Stomach (tissue), 9 donors: ENCODE measurements around the gene SSH3. TPM values are rescaled to one million over a fixed set of nuclear protein-coding genes. Genes with fewer than 3 reads are reported as not detected.

Experiments used
- DNase-seq, 2 donors: peaks; one replicate each; pipeline versions ENCODE4 v3.0.0 to v3.0.0-alpha.2; 2013 to 2019
- H3K27ac ChIP-seq, 5 donors: fragments of 200-600 bp in 4 of 5; sonication (generic) in 4 of 5; one replicate each; pipeline ENCODE4 v1.5.1; 2013 to 2019; ENCODE audit warnings: mild to moderate bottlenecking in 1 of 5, moderate library complexity in 1 of 5
- H3K27me3 ChIP-seq, 3 donors: fragments of 200-600 bp; sonication (generic); one replicate each; pipeline ENCODE4 v1.5.1; 2017 to 2019; ENCODE audit warnings: mixed run types in 1 of 3
- H3K36me3 ChIP-seq, 4 donors: fragments of 200-600 bp; sonication (generic); 1 replicate in 3 of 4; 2 replicates in 1 of 4; pipeline ENCODE4 v1.5.1; 2016 to 2019
- H3K4me1 ChIP-seq, 4 donors: fragments of 200-600 bp; sonication (generic); one replicate each; pipeline ENCODE4 v1.5.1; 2016 to 2019
- H3K4me3 ChIP-seq, 4 donors: fragments of 200-600 bp; sonication (generic) in 3 of 4; one replicate each; pipeline ENCODE4 v1.5.1; 2016 to 2019; ENCODE audit warnings: mild to moderate bottlenecking in 1 of 4
- H3K9me3 ChIP-seq, 4 donors: fragments of 200-600 bp; sonication (generic); one replicate each; pipeline ENCODE4 v1.5.1; 2016 to 2019
- CTCF ChIP-seq, 7 experiments: fragments of 450-650 bp in 4 of 7; fragments of 200-600 bp in 3 of 7; sonication (generic) in 3 of 7; IDR thresholded peaks; one replicate each; pipeline ENCODE4 v1.5.1; 2016 to 2019; ENCODE audit warnings: antibody characterized with exemption in 7 of 7, control low read depth in 2 of 7, mild to moderate bottlenecking in 1 of 7
- EP300 ChIP-seq: sonication (generic); formaldehyde crosslinking; IDR thresholded peaks from one replicate; pipeline ENCODE4 v1.6.1; 2017; ENCODE audit warnings: antibody characterized with exemption
- POLR2A ChIP-seq, 4 donors: fragments of 450-650 bp; IDR thresholded peaks; one replicate each; pipeline ENCODE4 v1.6.1; 2016; ENCODE audit warnings: antibody characterized with exemption in 4 of 4, control low read depth in 2 of 4, mild to moderate bottlenecking in 1 of 4, moderate library complexity in 1 of 4
- POLR2AphosphoS5 ChIP-seq, 3 donors: sonication (generic); formaldehyde crosslinking; IDR thresholded peaks; one replicate each; pipeline ENCODE4 v1.6.1; 2016; ENCODE audit warnings: antibody characterized with exemption in 3 of 3
- WGBS, 5 donors: extraction: QIAGEN DNeasy Blood & Tissue Kit in 3 of 5; methylation state at CpG; one replicate each; pipeline versions ENCODE4 v1.1.5 to v1.1.7; 2013 to 2018; 5-methylcytosine and 5-hydroxymethylcytosine counted together
- intact Hi-C: fragments of 100-400 bp; cut with DNase I; formaldehyde crosslinking; loops from one replicate; pipeline ENCODE4 v1.15.1; 2023; ENCODE audit warnings: low total_unique reads
- polyA plus RNA-seq, 3 donors: library from polyadenylated mRNA; stranded (reverse); fragments of 200-250 nt; gene quantifications; one replicate each; pipeline ENCODE4 v1.2.3, GENCODE V29; 2013
- total RNA-seq, 5 donors: library from RNA; depleted of rRNA; stranded (reverse); fragments of >200 nt; gene quantifications; one replicate each; pipeline versions ENCODE4 v1.1.0 to v1.2.3, GENCODE V29; 2014 to 2016
- donor health status: healthy with polysubstance abuse.
- donor health status: Bipolar disorder and iron deficiency.
- donor health status: healthy.

Gene SSH3
- total and polyA plus RNA-seq, 8 donors, result 18.8 to 217 (median 34.9) TPM

GRCh38 chr11:67306769-67307544 lies 3.6 kb downstream of the SSH3 start:
- no peak overlapping the region for H3K4me3 ChIP-seq
- 86 to 96% (median 91%) methylated on average over 16 to 19 of the region's 19 CpGs for WGBS, 5 donors
- intact Hi-C loops, result no loop called here
- no peaks in the 10 kb centered on the region for H3K27me3 ChIP-seq
- peak; percentile 1 to 20 for DNase-seq
- peaks cover 25 to 33% (median 29%) of the 10 kb centered on the region in 4 donors for H3K4me1 ChIP-seq
- no peak overlapping the region for H3K27ac ChIP-seq
- peaks cover 26 to 60% (median 53%) of the 10 kb centered on the region in 4 donors for H3K36me3 ChIP-seq
- H3K9me3 ChIP-seq, result no peaks in the 10 kb centered on the region
- TF ChIP-seq POLR2AphosphoS5 (IDR thresholded peaks at IDR 0.05) (no peak), CTCF (IDR thresholded peaks at IDR 0.05) (no peak), EP300 (no peak), POLR2A (IDR thresholded peaks at IDR 0.05) (no peak)

GRCh38 chr11:67307545-67308001 lies 4.2 kb downstream of the SSH3 start:
- WGBS, 5 donors, result 86 to 95% (median 90%) methylated on average over 11 to 12 of the region's 12 CpGs
- TF ChIP-seq POLR2AphosphoS5 (IDR thresholded peaks at IDR 0.05) (no peak), POLR2A (IDR thresholded peaks at IDR 0.05) (no peak), EP300 (no peak), CTCF (IDR thresholded peaks at IDR 0.05) (no peak)
- peaks cover 26 to 61% (median 54%) of the 10 kb centered on the region in 4 donors for H3K36me3 ChIP-seq

GRCh38 chr11:67308031-67308866 lies 4.9 kb downstream of the SSH3 start:
- intact Hi-C loops, result no loop called here
- Histone ChIP-seq H3K4me1 (peaks cover 26 to 34% (median 30%) of the 10 kb centered on the region in 4 donors), H3K4me3 (no peak overlapping the region), H3K27me3 (no peaks in the 10 kb centered on the region), H3K36me3 (peaks cover 26 to 61% (median 54%) of the 10 kb centered on the region in 4 donors), H3K9me3 (no peaks in the 10 kb centered on the region), H3K27ac (no peak overlapping the region)
- 88 to 96% (median 93%) methylated on average over 13 to 20 of the region's 20 CpGs for WGBS, 5 donors
- TF ChIP-seq EP300 (no peak), POLR2A (IDR thresholded peaks at IDR 0.05) (no peak), POLR2AphosphoS5 (IDR thresholded peaks at IDR 0.05) (no peak), CTCF (IDR thresholded peaks at IDR 0.05) (no peak)
- peak; percentile 1 to 17 for DNase-seq

More at GRCh38 chr11:67307545-67308001, 4.2 kb downstream of the SSH3 start:
- Histone ChIP-seq H3K9me3 (no peaks in the 10 kb centered on the region), H3K27me3 (no peaks in the 10 kb centered on the region), H3K4me3 (no peak overlapping the region), H3K27ac (no peak overlapping the region), H3K4me1 (peaks cover 25 to 33% (median 29%) of the 10 kb centered on the region in 4 donors)
- intact Hi-C loops, result no loop called here
- DNase-seq, result peak; percentile 1 to 19

- 90 to 97% (median 94%) methylated on average over 10 to 11 of the region's 11 CpGs for WGBS, 5 donors
- peaks cover 26 to 61% (median 54%) of the 10 kb centered on the region in 4 donors for H3K36me3 ChIP-seq
- peaks cover 22 to 36% (median 30%) of the 10 kb centered on the region in 4 donors for H3K4me1 ChIP-seq
- H3K27ac ChIP-seq, result no peak overlapping the region
- no peak for DNase-seq
- intact Hi-C loops, result no loop called here
- H3K4me3 ChIP-seq, result no peak overlapping the region
- TF ChIP-seq CTCF (IDR thresholded peaks at IDR 0.05), result no peak
- no peak for TF ChIP-seq EP300
- no peak for TF ChIP-seq POLR2AphosphoS5 (IDR thresholded peaks at IDR 0.05)
- no peak for TF ChIP-seq POLR2A (IDR thresholded peaks at IDR 0.05)
- H3K9me3 ChIP-seq, result no peaks in the 10 kb centered on the region
- H3K27me3 ChIP-seq, result no peaks in the 10 kb centered on the region
Observed at GRCh38 chr11:67309166-67309565, 5.8 kb downstream of the SSH3 start.
